Activated naive CD4-positive, alpha-beta T cell treated with anti-CD3 and anti-CD28 coated beads for 36 hours (primary cell): ENCODE measurements around the gene SPG21. TPM values are rescaled to one million over a fixed set of nuclear protein-coding genes. Genes with fewer than 3 reads are reported as not detected.

Experiments
- CTCF ChIA-PET: fragments of 350-600 bp; sonication (Branson Sonifier 250); formaldehyde crosslinking; loops from one replicate; lab custom pipeline; 2021; ENCODE audit warnings: antibody characterized with exemption; lab: Charles Lee
- DNase-seq: peaks from one replicate; pipeline ENCODE4 v3.0.0-alpha.2; 2020
- H3K27ac Mint-ChIP-seq: one replicate; pipeline ENCODE4 v1.8.0; 2021; ENCODE audit warnings: mild to moderate bottlenecking, mixed read lengths
- H3K27me3 Mint-ChIP-seq: one replicate; pipeline ENCODE4 v1.8.0; 2021; ENCODE audit warnings: low read depth, mixed read lengths
- H3K36me3 Mint-ChIP-seq: one replicate; pipeline ENCODE4 v1.8.0; 2021; ENCODE audit warnings: low read depth, mixed read lengths
- H3K4me1 Mint-ChIP-seq: one replicate; pipeline ENCODE4 v1.8.0; 2021; ENCODE audit warnings: low read depth, mixed read lengths
- H3K4me3 Mint-ChIP-seq: one replicate; pipeline ENCODE4 v1.8.0; 2021; ENCODE audit warnings: mild to moderate bottlenecking, moderate library complexity, mixed read lengths
- H3K9me3 Mint-ChIP-seq: one replicate; pipeline ENCODE4 v1.8.0; 2021; ENCODE audit warnings: mixed read lengths
- intact Hi-C: fragments of 100-400 bp; cut with micrococcal nuclease; formaldehyde crosslinking; loops from one replicate; pipeline ENCODE4 v1.15.1; 2023
- total RNA-seq, 2 experiments: library from RNA; stranded (reverse); gene quantifications; one replicate each; pipeline ENCODE4 v1.2.3, GENCODE V29; 2021

Gene SPG21
- total RNA-seq, 2 experiments from 2014 or later = 67.7 to 68.0 TPM

GRCh38 chr15:64990168-64990470 lies 405 bp upstream of the SPG21 start:
- Mint-ChIP-seq H3K36me3 (peaks cover 9% of the 10 kb centered on the region), H3K4me1 (peaks cover 35% of the 10 kb centered on the region), H3K4me3 (peak overlapping the region; percentile 94), H3K27ac (peak overlapping the region; percentile 72), H3K27me3 (no peaks in the 10 kb centered on the region), H3K9me3 (no peaks in the 10 kb centered on the region)
- no peak for DNase-seq
- CTCF ChIA-PET = no interaction called here
- intact Hi-C loops = loop anchor here (2.0 to 5.0 kb wide), 2 partner anchors 39 to 83 kb away; partner anchors contain the start of gene MTFMT

- intact Hi-C loops = no loop called here
- DNase-seq = no peak
- peaks cover 14% of the 10 kb centered on the region for H3K36me3 Mint-ChIP-seq
- no peaks in the 10 kb centered on the region for H3K9me3 Mint-ChIP-seq
- CTCF ChIA-PET = interaction anchor here (1.3 kb wide), 2 partner anchors 12 to 21 kb away, joined by 3 to 4 read pairs; no protein-coding TSS in a partner anchor
- H3K27me3 Mint-ChIP-seq = no peaks in the 10 kb centered on the region
- H3K27ac Mint-ChIP-seq = no peak overlapping the region
- H3K4me1 Mint-ChIP-seq = peaks cover 44% of the 10 kb centered on the region
- no peak overlapping the region for H3K4me3 Mint-ChIP-seq
These were observed 2.6 kb downstream of the SPG21 start for GRCh38 chr15:64987136-64987535.

GRCh38 chr15:64985366-64986033 lies 4.2 kb downstream of the SPG21 start:
- Mint-ChIP-seq H3K4me1 (peaks cover 42% of the 10 kb centered on the region), H3K4me3 (no peak overlapping the region)
- CTCF ChIA-PET = interaction anchor here (0.6 to 1.3 kb wide), 3 partner anchors 14 to 173 kb away, joined by 3 to 4 read pairs (median 3); no protein-coding TSS in a partner anchor

GRCh38 chr15:64982472-64982871 lies 7.2 kb downstream of the SPG21 start:
- CTCF ChIA-PET = no interaction called here
- Mint-ChIP-seq H3K36me3 (peaks cover 30% of the 10 kb centered on the region), H3K9me3 (no peaks in the 10 kb centered on the region), H3K27me3 (no peaks in the 10 kb centered on the region), H3K4me3 (no peak overlapping the region), H3K27ac (no peak overlapping the region), H3K4me1 (peaks cover 24% of the 10 kb centered on the region)
- intact Hi-C loops = no loop called here
- DNase-seq = no peak

More at GRCh38 chr15:64985366-64986033, 4.2 kb downstream of the SPG21 start:
- DNase-seq = no peak
- Mint-ChIP-seq H3K36me3 (peaks cover 18% of the 10 kb centered on the region), H3K27ac (no peak overlapping the region), H3K9me3 (no peaks in the 10 kb centered on the region), H3K27me3 (no peaks in the 10 kb centered on the region)
- intact Hi-C loops = no loop called here

GRCh38 chr15:64981812-64982431 lies 7.8 kb downstream of the SPG21 start:
- H3K36me3 Mint-ChIP-seq = peaks cover 32% of the 10 kb centered on the region
- peaks cover 19% of the 10 kb centered on the region for H3K4me1 Mint-ChIP-seq
- H3K27me3 Mint-ChIP-seq = no peaks in the 10 kb centered on the region
- H3K9me3 Mint-ChIP-seq = no peaks in the 10 kb centered on the region
- DNase-seq = no peak
- no peak overlapping the region for H3K27ac Mint-ChIP-seq
- intact Hi-C loops = no loop called here
- CTCF ChIA-PET = interaction anchor here (0.6 to 0.7 kb wide), 2 partner anchors 23 to 294 kb away, joined by 3 read pairs; no protein-coding TSS in a partner anchor
- H3K4me3 Mint-ChIP-seq = no peak overlapping the region

GRCh38 chr15:64979252-64979710 lies 10.4 kb downstream of the SPG21 start:
- intact Hi-C loops = no loop called here
- Mint-ChIP-seq H3K27ac (no peak overlapping the region), H3K27me3 (no peaks in the 10 kb centered on the region), H3K36me3 (peaks cover 33% of the 10 kb centered on the region), H3K9me3 (no peaks in the 10 kb centered on the region), H3K4me3 (no peak overlapping the region), H3K4me1 (peaks cover 6% of the 10 kb centered on the region)
- DNase-seq = no peak
- CTCF ChIA-PET = no interaction called here

GRCh38 chr15:64975390-64975789 lies 14.3 kb downstream of the SPG21 start:
- H3K36me3 Mint-ChIP-seq = peaks cover 30% of the 10 kb centered on the region
- H3K9me3 Mint-ChIP-seq = no peaks in the 10 kb centered on the region
- DNase-seq = no peak
- H3K27me3 Mint-ChIP-seq = no peaks in the 10 kb centered on the region
- no peak overlapping the region for H3K27ac Mint-ChIP-seq
- CTCF ChIA-PET = interaction anchor here (1.3 kb wide), 1 partner anchor 166 kb away, joined by 5 read pairs; no protein-coding TSS in a partner anchor
- H3K4me3 Mint-ChIP-seq = no peak overlapping the region
- no peaks in the 10 kb centered on the region for H3K4me1 Mint-ChIP-seq
- intact Hi-C loops = no loop called here

GRCh38 chr15:64970698-64971097 lies 19.0 kb downstream of the SPG21 start:
- intact Hi-C loops = no loop called here
- no peak overlapping the region for H3K27ac Mint-ChIP-seq
- peaks cover 17% of the 10 kb centered on the region for H3K36me3 Mint-ChIP-seq
- DNase-seq = no peak
- H3K4me1 Mint-ChIP-seq = no peaks in the 10 kb centered on the region
- H3K9me3 Mint-ChIP-seq = no peaks in the 10 kb centered on the region
- H3K4me3 Mint-ChIP-seq = no peak overlapping the region
- no peaks in the 10 kb centered on the region for H3K27me3 Mint-ChIP-seq
- CTCF ChIA-PET = interaction anchor here (0.6 kb wide), 2 partner anchors 70 to 310 kb away, joined by 3 read pairs; no protein-coding TSS in a partner anchor

GRCh38 chr15:64969401-64969800 lies 20.3 kb downstream of the SPG21 start:
- Mint-ChIP-seq H3K9me3 (no peaks in the 10 kb centered on the region), H3K27me3 (no peaks in the 10 kb centered on the region), H3K27ac (no peak overlapping the region), H3K36me3 (peaks cover 19% of the 10 kb centered on the region), H3K4me1 (no peaks in the 10 kb centered on the region), H3K4me3 (no peak overlapping the region)
- no peak for DNase-seq
- CTCF ChIA-PET = interaction anchor here (0.7 kb wide), 1 partner anchor 328 kb away, joined by 5 read pairs; no protein-coding TSS in a partner anchor
- intact Hi-C loops = no loop called here

- H3K36me3 Mint-ChIP-seq = peaks cover 39% of the 10 kb centered on the region
- CTCF ChIA-PET = no interaction called here
- intact Hi-C loops = no loop called here
- H3K9me3 Mint-ChIP-seq = no peaks in the 10 kb centered on the region
- H3K27me3 Mint-ChIP-seq = no peaks in the 10 kb centered on the region
- no peak for DNase-seq
- H3K4me1 Mint-ChIP-seq = no peaks in the 10 kb centered on the region
- no peak overlapping the region for H3K27ac Mint-ChIP-seq
- no peak overlapping the region for H3K4me3 Mint-ChIP-seq
These were observed 28.7 kb downstream of the SPG21 start for GRCh38 chr15:64961013-64961412.

GRCh38 chr15:64960153-64960552 lies 29.6 kb downstream of the SPG21 start:
- H3K27ac Mint-ChIP-seq = no peak overlapping the region
- H3K4me1 Mint-ChIP-seq = no peaks in the 10 kb centered on the region

GRCh38 chr15:64959128-64959527 lies 30.6 kb downstream of the SPG21 start:
- no peak for DNase-seq
- Mint-ChIP-seq H3K27me3 (no peaks in the 10 kb centered on the region), H3K4me1 (peaks cover 7% of the 10 kb centered on the region), H3K9me3 (no peaks in the 10 kb centered on the region), H3K36me3 (peaks cover 35% of the 10 kb centered on the region), H3K27ac (no peak overlapping the region), H3K4me3 (no peak overlapping the region)
- intact Hi-C loops = no loop called here
- CTCF ChIA-PET = interaction anchor here (0.7 kb wide), 1 partner anchor 176 kb away, joined by 4 read pairs; no protein-coding TSS in a partner anchor

More at GRCh38 chr15:64960153-64960552, 29.6 kb downstream of the SPG21 start:
- no peaks in the 10 kb centered on the region for H3K27me3 Mint-ChIP-seq
- no peaks in the 10 kb centered on the region for H3K9me3 Mint-ChIP-seq
- CTCF ChIA-PET = interaction anchor here (0.6 kb wide), 1 partner anchor 24 kb away, joined by 5 read pairs; no protein-coding TSS in a partner anchor
- DNase-seq = no peak
- peaks cover 40% of the 10 kb centered on the region for H3K36me3 Mint-ChIP-seq
- intact Hi-C loops = no loop called here
- no peak overlapping the region for H3K4me3 Mint-ChIP-seq
